GM12874 (cell line): ENCODE measurements around the gene PMS1.

ENCODE experiments used
- TF ChIP-seq, protein P1 (sequence below): IDR thresholded peaks from 2 replicates; pipeline ENCODE4 v1.5.1; 2011; ENCODE audit warnings: low read depth, mild to moderate bottlenecking, control low read depth, low read length, moderate library complexity; ENCODE audit not compliant: insufficient read depth

Gene PMS1

DNA sequence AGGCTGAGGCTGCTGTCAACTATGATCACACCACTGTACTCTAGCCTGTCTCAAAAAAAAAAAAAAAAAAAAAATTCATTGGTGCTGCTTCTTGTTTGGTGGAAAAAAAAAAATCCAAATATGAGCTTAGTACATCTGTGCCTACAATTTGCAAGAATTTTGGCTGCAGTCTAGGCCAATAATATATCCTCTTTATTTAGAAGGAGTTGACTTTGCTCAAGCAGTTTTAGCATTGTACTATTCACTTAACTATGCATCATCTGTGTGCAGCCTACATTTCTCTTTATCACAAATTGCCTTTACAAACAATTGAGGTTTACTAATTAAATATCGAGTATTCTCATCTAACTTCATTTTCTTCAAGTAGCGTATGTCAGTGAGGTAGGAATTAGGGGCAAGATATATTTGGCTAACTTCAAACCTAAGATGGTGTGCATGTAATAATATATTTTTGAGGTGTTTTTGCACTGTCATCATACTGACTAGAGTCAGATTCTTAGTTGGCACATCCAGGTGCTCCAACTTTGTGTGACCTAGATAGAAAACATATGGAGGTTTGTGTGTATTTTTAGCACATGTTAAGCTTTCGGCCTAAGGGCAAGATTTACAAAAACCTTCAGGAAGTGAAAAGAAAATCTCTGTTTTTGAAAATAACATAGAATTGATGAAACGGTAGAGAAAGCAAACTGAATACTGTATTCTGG lies 51.8 kb downstream of the PMS1 start:
- TF ChIP-seq, protein P1, sequence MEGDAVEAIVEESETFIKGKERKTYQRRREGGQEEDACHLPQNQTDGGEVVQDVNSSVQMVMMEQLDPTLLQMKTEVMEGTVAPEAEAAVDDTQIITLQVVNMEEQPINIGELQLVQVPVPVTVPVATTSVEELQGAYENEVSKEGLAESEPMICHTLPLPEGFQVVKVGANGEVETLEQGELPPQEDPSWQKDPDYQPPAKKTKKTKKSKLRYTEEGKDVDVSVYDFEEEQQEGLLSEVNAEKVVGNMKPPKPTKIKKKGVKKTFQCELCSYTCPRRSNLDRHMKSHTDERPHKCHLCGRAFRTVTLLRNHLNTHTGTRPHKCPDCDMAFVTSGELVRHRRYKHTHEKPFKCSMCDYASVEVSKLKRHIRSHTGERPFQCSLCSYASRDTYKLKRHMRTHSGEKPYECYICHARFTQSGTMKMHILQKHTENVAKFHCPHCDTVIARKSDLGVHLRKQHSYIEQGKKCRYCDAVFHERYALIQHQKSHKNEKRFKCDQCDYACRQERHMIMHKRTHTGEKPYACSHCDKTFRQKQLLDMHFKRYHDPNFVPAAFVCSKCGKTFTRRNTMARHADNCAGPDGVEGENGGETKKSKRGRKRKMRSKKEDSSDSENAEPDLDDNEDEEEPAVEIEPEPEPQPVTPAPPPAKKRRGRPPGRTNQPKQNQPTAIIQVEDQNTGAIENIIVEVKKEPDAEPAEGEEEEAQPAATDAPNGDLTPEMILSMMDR = no peak

DNA sequence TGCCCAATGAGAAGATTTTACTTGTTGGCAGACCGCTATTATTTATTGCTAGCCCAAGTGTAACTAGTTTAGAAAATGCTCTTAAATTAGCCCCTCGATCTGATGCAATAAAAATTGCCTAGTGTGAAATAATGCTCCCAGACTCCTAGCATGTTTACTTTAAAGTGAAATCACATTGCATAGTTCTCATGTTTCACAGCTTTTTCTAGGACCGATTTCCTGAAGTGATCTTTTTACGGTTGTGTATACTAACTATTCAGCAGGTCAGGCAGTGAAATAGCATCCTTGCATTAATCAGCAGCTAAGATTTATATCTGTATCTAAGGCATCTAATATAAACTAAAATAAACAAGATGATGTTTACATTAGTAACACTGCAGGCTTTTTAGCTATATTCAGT lies 52.4 kb downstream of the PMS1 start:
- TF ChIP-seq, protein P1 = no peak

DNA sequence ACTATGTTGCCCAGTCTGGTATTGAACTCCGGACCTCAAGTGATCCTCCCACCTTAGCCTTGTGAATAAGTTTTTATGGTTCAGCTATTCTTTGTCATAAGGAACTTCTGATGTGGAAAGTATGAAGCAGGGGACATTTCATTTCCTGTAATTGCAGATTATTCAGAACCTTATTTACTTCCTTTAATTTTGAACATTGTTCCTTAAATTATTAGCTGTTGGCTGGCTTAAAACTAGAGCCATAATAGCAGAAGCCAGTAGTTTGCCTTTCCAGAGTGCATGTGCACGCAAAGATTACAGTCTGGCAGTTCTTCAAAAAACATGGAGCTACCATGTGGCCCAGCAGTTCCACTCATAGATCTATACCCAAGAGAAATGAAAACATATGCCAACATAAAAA lies 53.1 kb downstream of the PMS1 start:
- TF ChIP-seq, protein P1 = no peak

DNA sequence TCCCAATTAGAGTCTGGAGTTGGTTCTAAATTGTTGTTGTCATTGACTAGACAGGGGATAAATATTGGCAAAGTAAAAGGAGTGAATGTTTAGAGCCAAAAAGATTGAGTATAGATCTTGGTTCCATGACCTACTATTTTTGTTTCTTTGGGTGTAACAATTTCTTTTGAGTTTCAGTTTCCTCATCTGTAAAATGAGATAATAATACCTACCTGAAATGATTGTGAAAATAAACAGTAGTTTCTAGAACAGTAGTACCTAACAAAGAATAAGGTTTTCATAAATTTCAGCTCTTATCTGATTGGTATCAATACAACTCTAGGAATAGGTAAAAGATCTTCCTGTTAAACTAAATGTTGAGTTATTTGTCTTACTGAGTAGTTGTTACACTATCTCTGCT lies 56.8 kb downstream of the PMS1 start:
- TF ChIP-seq, protein P1 = no peak

DNA sequence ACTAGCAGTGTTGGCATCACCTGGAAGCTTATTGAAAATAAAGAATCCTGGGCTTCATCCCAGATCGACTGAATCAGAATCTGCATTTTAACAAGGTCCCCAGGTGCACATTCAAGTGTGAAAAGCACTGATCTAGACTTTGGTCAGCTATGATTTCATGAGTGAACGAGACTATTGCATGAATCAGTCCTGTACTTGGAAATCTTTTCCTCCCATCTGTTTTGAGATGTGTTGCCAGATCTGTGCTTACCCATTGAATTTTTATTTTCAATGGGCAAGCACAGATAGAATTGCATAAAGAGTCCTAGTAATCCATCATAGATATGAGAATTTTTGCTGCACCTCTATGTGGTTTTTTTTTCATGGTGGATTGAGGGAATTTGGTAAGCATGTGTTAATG lies 64.0 kb downstream of the PMS1 start:
- TF ChIP-seq, protein P1 = no peak

DNA sequence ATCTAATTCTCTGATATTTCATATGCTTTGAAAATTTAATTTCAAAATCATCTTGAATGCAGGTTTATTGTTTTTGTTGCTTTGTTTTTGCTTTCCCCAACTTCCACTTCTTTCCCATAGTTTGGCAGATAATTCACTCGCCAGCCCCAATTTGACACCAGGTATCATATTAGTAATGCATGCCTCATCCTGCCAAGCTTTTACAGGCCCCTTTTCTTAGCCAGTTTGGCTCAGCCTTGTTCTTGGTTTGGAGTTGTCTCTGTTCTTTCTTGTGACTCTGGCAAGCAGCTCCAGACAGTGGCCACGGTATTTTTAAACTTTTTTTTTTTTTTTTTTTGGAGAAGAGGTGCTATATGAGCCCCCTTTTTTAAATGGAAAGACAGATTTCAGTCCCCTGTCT lies 65.3 kb downstream of the PMS1 start:
- TF ChIP-seq, protein P1 = no peak

DNA sequence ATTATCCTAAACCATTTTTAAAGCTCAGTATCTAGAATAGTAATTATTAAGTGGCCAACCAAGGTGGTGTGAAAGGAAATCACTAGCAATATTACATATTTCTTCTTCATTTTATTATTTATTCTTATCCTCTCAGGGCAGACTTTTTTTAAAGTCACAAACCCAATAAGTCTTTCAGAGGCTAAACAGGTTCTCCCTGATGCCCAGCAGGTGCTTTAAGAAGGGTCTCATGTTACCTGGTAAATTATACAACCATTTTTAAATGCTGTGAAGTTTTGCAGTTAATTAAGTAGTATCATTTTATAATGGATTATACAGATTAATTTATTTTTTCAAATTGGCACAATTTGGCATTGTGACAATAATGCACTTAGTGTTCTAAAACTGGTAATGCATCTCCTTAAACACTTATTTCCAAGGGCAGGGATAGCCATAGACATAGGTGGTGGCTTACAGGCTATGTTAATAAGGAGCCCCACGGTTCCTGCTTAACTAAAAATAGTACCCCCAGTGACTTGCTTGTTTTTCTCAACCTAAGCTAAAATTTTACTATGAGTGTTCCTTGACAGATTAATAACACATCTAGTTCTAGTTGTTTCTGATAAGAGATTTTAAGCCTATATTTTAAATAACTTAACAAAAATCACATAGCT lies 67.0 kb downstream of the PMS1 start:
- TF ChIP-seq, protein P1 = no peak
